Measurements from ENCODE around the gene UGT1A5.

UGT1A5 gene

DNA sequence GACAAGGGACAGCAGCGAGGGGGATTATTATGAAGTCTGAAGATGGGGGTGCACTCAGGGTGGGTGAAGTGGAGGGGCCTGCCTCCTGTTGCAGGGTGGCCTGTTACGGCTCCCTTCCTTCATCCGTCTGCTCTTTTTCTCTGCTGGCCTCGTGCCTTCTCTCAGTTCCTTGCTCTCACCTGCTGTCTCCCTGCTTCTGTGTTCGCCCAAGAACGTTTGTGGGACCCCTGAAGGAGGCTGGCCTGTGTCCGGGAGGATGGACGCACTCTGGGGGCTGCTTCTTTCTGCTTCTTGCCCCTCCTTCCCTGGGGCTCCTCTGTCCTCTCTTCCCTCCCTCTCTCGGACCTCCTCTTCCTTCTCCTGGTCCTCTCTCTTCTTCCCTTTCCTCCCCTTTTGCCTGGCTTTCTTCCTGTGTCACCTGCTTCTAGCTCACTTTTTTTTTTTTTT is 79.2 kb downstream of the UGT1A5 start:
- no peak for DNase-seq

DNA sequence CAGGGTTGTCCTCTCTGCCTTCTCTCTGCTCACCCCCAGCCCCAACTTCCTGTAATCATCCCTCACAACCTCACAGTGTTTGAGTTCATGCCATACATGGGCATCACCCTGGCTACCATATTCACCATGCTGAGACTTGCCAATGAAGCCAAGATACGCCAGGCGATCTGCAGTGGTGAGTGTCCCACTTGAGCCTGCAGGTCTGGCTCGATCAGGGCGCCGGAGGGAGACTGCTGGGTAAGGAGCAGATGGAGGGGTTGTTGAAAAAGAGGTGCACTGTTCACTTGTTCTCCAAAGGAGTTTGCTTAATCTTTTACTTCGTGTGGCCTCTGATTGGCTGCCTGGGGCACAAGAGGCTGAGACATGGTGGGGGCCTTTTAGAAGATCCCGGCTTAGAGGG is 80.0 kb downstream of the UGT1A5 start:
- DNase-seq: no peak

GRCh38 chr2:233793465-233794127 is 80.9 kb downstream of the UGT1A5 start:
- DNase-seq: no peak

- no peak for DNase-seq
Measured at GRCh38 chr2:233794128-233794658, 81.5 kb downstream of the UGT1A5 start.

- no peak for DNase-seq
Measured at GRCh38 chr2:233795735-233796171, 83.0 kb downstream of the UGT1A5 start.

DNA sequence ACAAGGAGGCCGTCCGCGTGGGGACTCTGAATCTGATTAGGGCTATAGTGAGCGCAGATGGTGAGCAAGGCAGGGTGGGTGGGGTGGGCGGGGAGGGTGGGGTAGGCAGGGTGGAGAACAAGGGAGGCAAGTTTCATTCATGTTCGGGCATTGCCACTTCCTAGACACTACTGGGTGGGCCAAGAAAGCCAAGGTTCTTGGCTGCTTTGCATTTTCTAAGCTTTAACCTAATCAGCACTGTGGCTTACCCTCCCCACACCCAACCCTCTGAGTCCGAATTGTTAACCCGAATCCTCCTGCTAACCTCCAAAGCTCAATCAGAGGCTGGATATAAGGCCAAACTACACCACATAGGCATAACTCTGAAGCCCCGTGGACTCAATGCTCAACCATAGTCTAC is 83.5 kb downstream of the UGT1A5 start:
- DNase-seq: no peak

DNA sequence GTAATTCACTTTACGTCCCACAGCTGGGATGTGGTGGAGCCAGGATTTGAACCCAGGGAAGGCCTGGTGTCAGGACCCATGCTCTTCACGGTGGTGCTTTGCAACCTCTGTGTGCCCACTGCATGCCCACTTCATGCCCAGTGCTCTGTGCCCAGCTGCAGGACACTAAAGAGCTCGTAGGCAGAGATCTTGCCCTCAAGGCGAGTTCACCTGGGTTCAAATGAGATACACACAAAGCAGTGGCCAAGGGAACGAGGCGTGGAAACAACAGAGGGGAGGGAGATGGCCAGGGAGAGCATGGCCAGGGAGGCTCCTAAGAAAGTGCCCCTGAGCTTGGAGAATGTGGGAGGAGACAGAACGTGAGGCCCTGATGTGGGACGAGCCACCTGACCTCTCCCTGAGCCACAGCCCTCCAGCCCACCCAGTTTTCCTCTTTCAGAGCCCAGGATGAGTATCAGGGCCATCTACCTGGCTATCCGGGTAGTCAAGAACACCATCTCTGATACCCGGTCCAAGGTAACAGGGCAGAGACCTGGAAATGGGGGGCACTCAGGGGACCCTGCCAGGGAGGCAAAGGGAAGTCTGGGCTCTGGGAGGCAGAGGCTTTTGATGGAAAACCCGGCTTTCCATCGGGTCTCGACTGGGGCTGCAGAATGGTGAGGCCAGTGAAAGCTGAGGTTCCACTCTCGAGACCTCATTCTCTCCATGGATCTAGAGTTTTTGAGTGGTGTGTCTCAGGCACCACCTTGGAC is 85.8 kb downstream of the UGT1A5 start:
- no peak for DNase-seq

DNA sequence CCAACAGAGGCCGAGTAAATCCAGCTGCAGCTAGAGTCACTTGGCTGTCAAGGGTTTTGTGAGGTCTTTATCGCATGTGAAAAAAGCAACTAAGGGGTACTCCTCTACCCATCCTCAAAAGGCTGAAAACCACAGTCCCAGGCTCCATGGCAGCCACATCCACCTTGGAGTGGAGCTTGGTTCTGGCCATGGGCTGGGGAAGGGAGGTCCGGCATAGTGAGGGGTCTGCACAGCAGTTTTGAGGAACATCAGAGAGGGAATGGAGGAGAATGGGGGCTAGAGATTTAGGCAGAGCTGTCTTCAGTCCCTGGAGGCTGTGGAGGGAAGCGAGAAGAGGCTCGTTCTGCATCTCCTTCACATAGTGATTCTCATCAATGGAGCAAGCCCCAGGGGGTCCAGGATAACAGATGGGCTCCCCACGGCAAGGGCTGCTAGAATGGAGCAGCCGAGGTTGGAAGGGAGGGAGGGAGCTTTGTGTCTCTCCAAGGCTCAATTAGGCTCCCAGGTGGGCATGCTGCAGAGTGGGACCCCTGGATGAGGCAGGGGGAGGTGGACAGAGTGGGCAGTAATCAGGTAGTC is 86.5 kb downstream of the UGT1A5 start:
- no peak for DNase-seq

GRCh38 chr2:233799716-233800115 is 87.0 kb downstream of the UGT1A5 start:
- DNase-seq: no peak

DNA sequence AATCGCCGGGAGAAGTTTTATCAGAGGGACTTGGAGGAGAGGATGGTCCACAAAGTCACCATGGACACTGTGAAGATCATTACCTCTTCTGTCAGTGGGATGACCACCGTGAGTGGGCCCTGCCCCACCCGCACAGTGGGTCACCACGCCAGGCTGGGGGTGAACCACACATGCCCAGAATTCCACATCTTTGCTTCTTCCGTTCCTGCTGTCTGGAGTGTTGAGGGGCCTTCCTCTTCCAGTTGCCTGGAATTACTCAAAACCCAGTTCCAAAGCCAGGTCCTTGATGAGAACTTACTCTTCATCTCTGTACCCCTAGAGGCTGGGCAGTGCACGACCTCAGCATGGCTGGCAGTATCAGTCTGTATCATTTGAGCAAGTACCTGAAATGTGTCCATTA is 87.5 kb downstream of the UGT1A5 start:
- no peak for DNase-seq

GRCh38 chr2:233801357-233802131 is 88.8 kb downstream of the UGT1A5 start:
- no peak for DNase-seq

GRCh38 chr2:233802132-233802815 is 89.6 kb downstream of the UGT1A5 start:
- DNase-seq: no peak

- DNase-seq: no peak
Measured at GRCh38 chr2:233803292-233803911, 90.7 kb downstream of the UGT1A5 start.

- no peak for DNase-seq
Measured at GRCh38 chr2:233803994-233804393, 91.3 kb downstream of the UGT1A5 start.

DNA sequence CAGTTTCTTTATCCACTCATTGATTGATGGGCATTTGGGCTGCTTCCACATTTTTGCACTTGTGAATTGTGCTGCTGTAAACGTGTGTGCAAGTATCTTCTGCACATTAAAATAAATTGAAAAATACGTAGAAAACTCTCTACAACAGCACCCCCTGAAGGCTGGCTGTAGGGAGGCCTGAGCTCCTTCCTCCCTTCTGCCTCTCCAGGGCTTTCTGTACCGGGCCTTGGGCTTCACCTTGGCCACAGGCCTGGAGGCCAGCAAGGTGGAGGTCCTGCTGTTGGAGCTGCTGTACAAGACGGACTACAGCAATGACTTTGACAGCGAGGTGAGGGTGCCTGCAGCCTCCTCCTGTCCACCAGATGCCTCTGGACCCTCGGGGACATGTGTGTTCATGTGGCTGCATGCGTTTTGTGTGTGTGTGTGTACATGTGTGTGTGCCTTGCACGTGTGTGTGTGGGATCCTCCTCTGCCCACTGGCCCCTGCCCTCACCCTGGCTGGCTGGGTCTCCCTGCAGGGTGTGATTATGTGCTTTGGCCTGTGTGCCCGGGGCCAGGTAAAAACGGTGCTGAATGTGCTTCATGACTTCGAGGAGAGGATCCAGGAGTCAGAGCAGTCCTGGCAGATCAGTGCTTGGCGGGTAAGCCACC is 94.6 kb downstream of the UGT1A5 start:
- no peak for DNase-seq

- no peak for DNase-seq
Measured at GRCh38 chr2:233807966-233808935, 95.5 kb downstream of the UGT1A5 start.

- peak; percentile 0 for DNase-seq
Measured at GRCh38 chr2:233810385-233810784, 97.7 kb downstream of the UGT1A5 start.

DNA sequence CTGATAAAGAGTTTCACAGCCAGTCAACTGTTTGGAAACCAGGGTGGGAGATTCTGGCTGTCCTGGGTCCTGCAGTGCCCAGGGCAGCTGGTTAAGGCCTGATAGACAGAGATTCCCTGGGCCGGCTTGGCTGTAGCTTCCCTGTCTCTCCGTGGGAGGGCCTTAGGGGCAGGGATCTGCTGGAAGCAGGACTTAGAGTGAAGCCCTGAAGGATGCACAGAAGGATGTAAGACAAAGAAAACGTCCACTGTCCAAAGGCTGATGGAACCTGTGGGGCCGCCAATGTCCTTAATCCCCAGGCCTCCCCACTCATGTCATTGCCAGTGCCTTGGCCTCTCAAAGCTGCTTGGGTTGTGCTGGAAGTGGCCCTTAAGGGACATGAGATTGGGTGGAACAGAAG is 98.4 kb downstream of the UGT1A5 start:
- DNase-seq: no peak

DNA sequence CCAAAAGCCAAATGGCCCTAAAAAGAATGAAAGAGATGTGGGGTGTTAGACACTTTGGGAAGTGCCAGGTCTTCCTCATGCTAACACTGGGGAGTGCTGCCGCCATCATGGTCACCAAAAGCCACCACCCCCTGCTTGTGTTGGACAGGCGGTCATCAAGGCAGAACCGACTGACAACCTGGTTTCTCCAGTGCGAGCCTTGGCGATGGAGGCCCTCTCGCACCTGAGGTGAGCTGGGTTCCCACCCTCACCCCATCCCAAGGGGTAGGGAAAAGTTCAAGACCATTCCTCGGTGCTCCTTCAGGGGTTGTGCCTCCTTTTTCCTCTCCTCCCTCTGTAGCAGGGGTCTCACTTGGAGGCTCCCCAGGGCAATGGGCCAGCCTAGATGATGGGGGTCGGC is 99.0 kb downstream of the UGT1A5 start:
- DNase-seq: no peak
